Measurements from ENCODE around the gene SWAP70.

- TF ChIP-seq CTCF (conservative IDR thresholded peaks at IDR 0.05 in 1 of 2, IDR thresholded peaks at IDR 0.05 in 1 of 2; ENCODE audit: low read depth in 1 of 2, low read length in 2 of 2) (no peak), EZH2 (IDR thresholded peaks at IDR 0.05; ENCODE audit: low read length, missing control alignments) (no peak)
These were observed 133.0 kb downstream of the SWAP70 start for GRCh38 chr11:9796854-9797253.

All from fibroblast of lung (primary cell).